MCF 10A (cell line): ENCODE measurements around the gene BUB3. TPM values are rescaled to one million over a fixed set of nuclear protein-coding genes. Genes with fewer than 3 reads are reported as not detected.

Experiments used
- BruUV-seq: library from RNA; stranded (reverse); fragments of 400-500 nt; replicated peaks from 2 replicates; lab custom pipeline; 2021; lab: Mats Ljungman, UMichigan
- CTCF ChIA-PET: fragments of 300-600 bp; sonication (Branson Sonifier 250); formaldehyde crosslinking; extraction: SDS; loops from one replicate; lab custom pipeline; 2021; ENCODE audit warnings: antibody characterized with exemption, inconsistent platforms; lab: Yijun Ruan, JAX
- POLR2A ChIA-PET: fragments of 300-600, 350-650 bp; sonication (Branson Sonifier 250); formaldehyde crosslinking; extraction: SDS; loops from one replicate; lab custom pipeline; 2020; ENCODE audit warnings: antibody characterized with exemption, inconsistent platforms; lab: Yijun Ruan, JAX
- DNase-seq: peaks from one replicate; pipeline ENCODE4 v3.0.0-alpha.2; 2018; ENCODE audit not compliant: unreplicated experiment
- H3K27ac Mint-ChIP-seq: one replicate; pipeline ENCODE4 v1.8.0; 2022; ENCODE audit warnings: mild to moderate bottlenecking, low read depth, mixed read lengths; ENCODE audit not compliant: unreplicated experiment
- H3K27me3 Mint-ChIP-seq: one replicate; pipeline ENCODE4 v1.8.0; 2022; ENCODE audit warnings: mixed read lengths; ENCODE audit not compliant: insufficient read depth, unreplicated experiment
- H3K36me3 Mint-ChIP-seq: one replicate; pipeline ENCODE4 v1.8.0; 2022; ENCODE audit warnings: mild to moderate bottlenecking, moderate library complexity, mixed read lengths; ENCODE audit not compliant: insufficient read depth, unreplicated experiment
- H3K4me1 Mint-ChIP-seq: one replicate; pipeline ENCODE4 v1.8.0; 2022; ENCODE audit warnings: mixed read lengths; ENCODE audit not compliant: insufficient read depth, unreplicated experiment
- H3K4me3 Mint-ChIP-seq: one replicate; pipeline ENCODE4 v1.8.0; 2022; ENCODE audit warnings: mild to moderate bottlenecking, moderate library complexity, mixed read lengths; ENCODE audit not compliant: unreplicated experiment
- H3K9me3 Mint-ChIP-seq: one replicate; pipeline ENCODE4 v1.8.0; 2022; ENCODE audit warnings: mixed read lengths; ENCODE audit not compliant: unreplicated experiment
- intact Hi-C: fragments of 100-400 bp; cut with micrococcal nuclease; formaldehyde crosslinking; loops from 2 replicates; pipeline ENCODE4 v1.14.1; 2022
- total RNA-seq: library from RNA; stranded (reverse); gene quantifications from 2 replicates; pipeline ENCODE4 v1.2.3, GENCODE V29; 2022
- TF ChIP-seq, protein P1 (sequence below): fragments of 200-600 bp; IDR thresholded peaks from one replicate; pipeline ENCODE4 v1.8.0; 2022; ENCODE audit warnings: antibody characterized with exemption, mild to moderate bottlenecking; ENCODE audit not compliant: unreplicated experiment

BUB3 gene
- total RNA-seq, 1 experiment from 2014 or later: 197 TPM

DNA sequence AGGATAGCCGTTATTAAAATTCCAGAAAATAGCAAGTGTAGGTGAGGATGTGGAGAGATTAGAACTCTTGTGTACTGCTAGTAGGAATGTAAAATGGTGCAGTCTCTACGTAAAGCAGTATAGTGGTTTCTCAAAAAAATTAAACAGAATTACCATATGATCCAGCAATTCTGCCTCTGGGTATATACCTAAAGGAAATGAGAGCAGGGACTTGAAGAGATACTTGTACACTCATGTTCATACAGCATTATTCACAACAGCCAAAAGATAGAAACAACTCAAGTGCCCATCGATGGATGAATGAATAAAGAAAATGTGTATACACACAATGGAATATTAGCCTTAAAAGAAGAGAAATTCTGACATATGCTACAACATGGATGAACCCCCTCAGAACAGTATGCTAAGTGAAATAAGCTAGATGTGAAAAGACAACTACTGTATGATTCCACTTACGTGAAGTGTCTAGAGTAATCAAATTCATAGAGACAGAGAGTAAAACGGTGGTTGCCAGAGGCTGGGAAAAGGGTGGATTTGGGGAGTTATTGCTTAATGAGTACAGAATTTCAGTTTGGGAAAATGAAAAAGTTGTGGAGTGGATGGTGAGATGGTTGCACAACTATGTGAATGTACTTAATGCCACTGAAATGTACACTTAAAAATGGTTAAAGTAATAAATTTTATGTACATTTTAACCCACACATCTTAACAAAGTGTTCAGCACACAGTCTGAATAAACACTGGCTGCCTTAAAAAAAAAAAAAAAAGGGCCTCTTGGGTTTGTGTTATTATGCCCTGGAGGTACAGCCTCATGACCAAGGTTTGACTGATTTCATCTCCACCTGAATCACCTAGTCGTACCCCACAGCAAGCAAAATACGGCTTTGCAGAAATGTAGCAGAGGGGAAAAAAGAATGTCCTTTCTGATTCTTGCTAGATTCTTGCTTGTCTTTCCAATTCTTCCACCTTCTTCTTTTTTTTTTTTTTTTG lies 26.2 kb downstream of the BUB3 start:
- Mint-ChIP-seq H3K27ac (no peak overlapping the region), H3K9me3 (peaks cover 19% of the 10 kb centered on the region), H3K4me1 (no peaks in the 10 kb centered on the region), H3K27me3 (no peaks in the 10 kb centered on the region), H3K4me3 (no peak overlapping the region), H3K36me3 (no peaks in the 10 kb centered on the region)
- no peak for DNase-seq
- intact Hi-C loops: no loop called here
- BruUV-seq: no TSS peak
- CTCF ChIA-PET: no interaction called here
- POLR2A ChIA-PET: interaction anchor here (1.0 kb wide), 1 partner anchor 27 kb away, joined by 3 read pairs; the partner anchor contains the start of gene BUB3
- TF ChIP-seq, protein P1, sequence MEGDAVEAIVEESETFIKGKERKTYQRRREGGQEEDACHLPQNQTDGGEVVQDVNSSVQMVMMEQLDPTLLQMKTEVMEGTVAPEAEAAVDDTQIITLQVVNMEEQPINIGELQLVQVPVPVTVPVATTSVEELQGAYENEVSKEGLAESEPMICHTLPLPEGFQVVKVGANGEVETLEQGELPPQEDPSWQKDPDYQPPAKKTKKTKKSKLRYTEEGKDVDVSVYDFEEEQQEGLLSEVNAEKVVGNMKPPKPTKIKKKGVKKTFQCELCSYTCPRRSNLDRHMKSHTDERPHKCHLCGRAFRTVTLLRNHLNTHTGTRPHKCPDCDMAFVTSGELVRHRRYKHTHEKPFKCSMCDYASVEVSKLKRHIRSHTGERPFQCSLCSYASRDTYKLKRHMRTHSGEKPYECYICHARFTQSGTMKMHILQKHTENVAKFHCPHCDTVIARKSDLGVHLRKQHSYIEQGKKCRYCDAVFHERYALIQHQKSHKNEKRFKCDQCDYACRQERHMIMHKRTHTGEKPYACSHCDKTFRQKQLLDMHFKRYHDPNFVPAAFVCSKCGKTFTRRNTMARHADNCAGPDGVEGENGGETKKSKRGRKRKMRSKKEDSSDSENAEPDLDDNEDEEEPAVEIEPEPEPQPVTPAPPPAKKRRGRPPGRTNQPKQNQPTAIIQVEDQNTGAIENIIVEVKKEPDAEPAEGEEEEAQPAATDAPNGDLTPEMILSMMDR: no peak

DNA sequence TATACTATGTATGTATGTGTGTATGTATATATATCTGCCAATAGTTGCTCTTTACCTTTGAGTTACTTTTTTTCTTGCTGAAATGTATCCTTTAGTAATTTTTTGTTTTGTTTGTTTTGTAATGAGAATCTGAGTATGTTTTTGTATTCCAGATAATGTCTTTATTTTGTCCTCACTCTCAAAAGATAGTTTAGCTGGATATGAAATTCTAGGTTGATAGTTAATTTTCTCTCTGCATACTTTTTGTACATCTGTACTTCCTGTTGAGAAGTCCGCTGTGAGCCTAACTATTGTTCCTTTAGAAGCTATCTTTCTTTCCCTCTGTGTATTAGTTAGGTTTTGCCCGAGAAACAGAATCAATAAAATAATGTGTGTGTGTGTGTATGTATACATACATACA lies 29.5 kb downstream of the BUB3 start:
- H3K27me3 Mint-ChIP-seq: no peaks in the 10 kb centered on the region
- no peaks in the 10 kb centered on the region for H3K36me3 Mint-ChIP-seq
- TF ChIP-seq, protein P1: no peak
- DNase-seq: no peak
- H3K4me3 Mint-ChIP-seq: no peak overlapping the region
- CTCF ChIA-PET: interaction anchor here (0.7 to 1.0 kb wide), 2 partner anchors 10 to 321 kb away, joined by 3 to 4 read pairs; no protein-coding TSS in a partner anchor
- no TSS peak for BruUV-seq
- H3K4me1 Mint-ChIP-seq: no peaks in the 10 kb centered on the region
- H3K9me3 Mint-ChIP-seq: peaks cover 25% of the 10 kb centered on the region
- POLR2A ChIA-PET: interaction anchor here (1.3 kb wide), 1 partner anchor 22 kb away, joined by 3 read pairs; no protein-coding TSS in a partner anchor
- intact Hi-C loops: no loop called here
- no peak overlapping the region for H3K27ac Mint-ChIP-seq

DNA sequence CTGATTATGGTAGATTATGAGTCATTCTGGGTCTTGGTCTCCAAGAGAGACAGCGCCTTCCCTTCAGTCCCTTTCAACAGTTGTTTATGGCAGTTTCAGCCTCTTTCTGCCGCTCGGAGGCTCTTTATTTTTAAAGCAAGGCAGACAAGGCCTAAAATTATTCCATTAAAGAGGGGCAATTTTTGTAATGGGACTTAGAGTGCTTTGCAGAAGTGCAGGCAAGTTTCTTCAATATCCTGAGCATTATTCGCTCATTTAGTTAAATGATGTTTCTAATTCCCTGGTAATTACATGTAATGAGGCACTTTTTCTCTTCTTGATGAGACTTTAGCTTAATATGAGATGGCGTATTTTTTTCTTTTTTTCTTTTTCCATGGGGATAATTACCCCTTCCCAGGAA lies 33.6 kb downstream of the BUB3 start:
- CTCF ChIA-PET: interaction anchor here (0.6 kb wide), 1 partner anchor 49 kb away, joined by 3 read pairs; no protein-coding TSS in a partner anchor
- POLR2A ChIA-PET: no interaction called here
- H3K9me3 Mint-ChIP-seq: peaks cover 25% of the 10 kb centered on the region
- no peaks in the 10 kb centered on the region for H3K4me1 Mint-ChIP-seq
- DNase-seq: no peak
- no peaks in the 10 kb centered on the region for H3K27me3 Mint-ChIP-seq
- H3K27ac Mint-ChIP-seq: no peak overlapping the region
- no peaks in the 10 kb centered on the region for H3K36me3 Mint-ChIP-seq
- no peak overlapping the region for H3K4me3 Mint-ChIP-seq
- intact Hi-C loops: no loop called here
- TF ChIP-seq, protein P1: no peak
- BruUV-seq: no TSS peak

GRCh38 chr10:123191886-123192285 lies 37.7 kb downstream of the BUB3 start:
- intact Hi-C loops: no loop called here
- H3K9me3 Mint-ChIP-seq: no peaks in the 10 kb centered on the region
- H3K36me3 Mint-ChIP-seq: no peaks in the 10 kb centered on the region
- no peaks in the 10 kb centered on the region for H3K27me3 Mint-ChIP-seq
- BruUV-seq: no TSS peak
- ChIA-PET POLR2A (no interaction called here), CTCF (no interaction called here)
- H3K4me3 Mint-ChIP-seq: no peak overlapping the region
- TF ChIP-seq, protein P1: no peak
- no peak overlapping the region for H3K27ac Mint-ChIP-seq
- DNase-seq: no peak
- no peaks in the 10 kb centered on the region for H3K4me1 Mint-ChIP-seq
